Activated naive CD4-positive, alpha-beta T cell treated with Interleukin-2 at 50 U/mL for 16 hours (primary cell): ENCODE results near the gene ONECUT3.

ENCODE experiments used
- DNase-seq: peaks from one replicate; pipeline ENCODE4 v3.0.0-alpha.2; 2020

ONECUT3 gene

GRCh38 chr19:1817553-1818179, 64.4 kb downstream of the ONECUT3 start:
- no peak for DNase-seq

- DNase-seq = no peak
Observed at GRCh38 chr19:1818549-1819195, 65.4 kb downstream of the ONECUT3 start.

GRCh38 chr19:1819341-1820255, 66.3 kb downstream of the ONECUT3 start:
- no peak for DNase-seq

- DNase-seq = no peak
Observed at GRCh38 chr19:1822210-1822609, 68.9 kb downstream of the ONECUT3 start.

- DNase-seq = no peak
Observed at GRCh38 chr19:1823020-1823419, 69.7 kb downstream of the ONECUT3 start.

- no peak for DNase-seq
Observed at GRCh38 chr19:1823539-1824251, 70.4 kb downstream of the ONECUT3 start.

DNA sequence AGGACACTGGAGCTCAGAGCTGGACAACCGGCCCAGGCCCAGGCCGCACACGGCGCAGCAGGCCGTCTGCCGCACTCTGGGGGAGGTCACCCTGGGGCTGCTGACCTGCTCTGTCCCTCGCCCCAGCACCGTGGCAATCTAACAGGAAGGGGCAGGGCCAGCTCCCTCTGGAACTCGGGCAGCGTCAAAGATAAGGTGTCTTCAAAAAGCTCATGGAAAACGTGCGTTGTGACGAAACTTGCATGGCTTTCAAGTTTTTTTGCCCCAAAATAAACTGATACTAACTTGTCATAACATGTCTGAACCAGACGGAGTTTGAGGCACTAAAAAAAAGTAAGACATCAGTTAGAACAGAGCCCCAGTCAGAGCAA, 70.9 kb downstream of the ONECUT3 start:
- no peak for DNase-seq

DNA sequence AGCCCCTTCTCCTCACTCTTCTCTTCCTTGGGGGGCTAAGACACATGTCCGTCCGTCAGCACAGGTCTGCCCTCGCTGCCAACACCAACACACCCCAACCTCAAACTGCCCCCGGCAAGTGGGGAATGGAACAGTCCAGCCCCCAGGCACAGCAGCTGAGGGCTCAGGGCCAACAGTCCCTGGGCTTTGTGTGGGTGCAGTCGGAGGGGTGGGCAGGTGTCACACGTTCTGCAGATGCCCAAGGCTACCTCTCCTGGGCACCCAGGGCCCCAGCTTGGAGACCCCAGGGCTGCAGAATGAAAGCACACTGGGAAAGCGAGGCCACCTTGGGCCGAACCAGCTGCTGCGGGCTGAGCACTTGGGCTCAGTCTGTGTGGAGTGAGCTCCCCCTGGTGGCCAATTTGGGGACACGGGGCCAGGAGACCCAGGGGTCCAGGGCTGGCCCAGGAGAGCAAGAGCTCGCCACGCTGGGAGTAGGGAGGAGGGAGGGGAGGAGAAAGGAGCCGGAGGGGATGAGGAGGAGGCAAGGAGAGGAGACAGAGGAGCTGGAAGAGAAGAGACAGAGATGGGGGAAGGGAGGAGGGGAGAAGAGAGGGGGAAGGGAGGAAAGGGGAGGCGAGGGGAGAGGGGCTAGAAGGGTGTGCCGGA, 72.7 kb downstream of the ONECUT3 start:
- DNase-seq = peak; percentile 80

GRCh38 chr19:1826557-1827521, 73.5 kb downstream of the ONECUT3 start:
- DNase-seq = no peak

- DNase-seq = no peak
Observed at GRCh38 chr19:1827566-1828278, 74.4 kb downstream of the ONECUT3 start.

DNA sequence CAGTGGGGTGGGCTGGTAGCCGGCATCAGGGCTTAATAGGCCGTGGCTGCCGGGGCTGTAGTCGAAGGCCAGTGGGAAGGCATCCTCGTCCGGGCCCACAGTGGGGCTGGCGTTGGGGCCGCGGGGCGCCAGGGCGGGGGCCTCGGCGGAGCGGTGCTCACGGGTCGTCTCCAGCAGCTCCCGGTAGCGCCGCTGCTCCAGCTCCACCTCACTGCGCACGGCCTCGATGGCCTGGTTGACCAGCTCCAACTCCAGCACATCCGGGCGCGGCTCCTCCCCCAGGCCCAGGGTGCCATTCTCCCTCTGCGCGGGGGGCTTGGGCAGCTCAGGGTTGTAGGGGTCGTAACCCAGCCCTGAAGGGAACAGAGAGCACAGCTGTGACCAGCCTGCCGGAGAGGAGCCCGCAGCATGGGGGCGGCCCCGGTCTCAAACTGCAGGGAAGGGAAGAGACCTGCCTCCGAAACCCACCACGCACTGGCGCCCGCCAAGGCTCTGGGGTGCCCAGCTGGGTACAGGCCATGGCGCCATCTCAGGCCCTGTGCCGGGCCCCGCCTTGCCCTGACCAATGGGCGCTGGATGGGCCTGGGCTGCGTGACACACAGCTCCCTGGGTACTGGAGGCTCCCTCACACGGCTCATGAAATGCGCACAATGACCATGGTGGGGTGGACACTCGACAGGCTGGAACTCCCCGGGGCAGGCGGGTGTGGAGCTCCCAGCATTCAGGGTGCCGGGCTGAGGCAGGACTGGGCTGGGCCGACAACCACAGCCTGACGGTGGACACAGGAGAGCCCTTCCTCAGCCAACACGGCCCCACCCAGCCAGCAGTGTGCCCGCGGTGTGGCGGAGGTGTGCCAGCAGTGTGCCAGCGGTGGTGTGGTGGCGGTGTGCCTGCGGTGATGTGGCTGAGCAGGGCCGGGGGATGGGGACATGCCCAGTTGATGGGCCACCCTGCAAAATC, 75.3 kb downstream of the ONECUT3 start:
- DNase-seq = no peak

- DNase-seq = no peak
Observed at GRCh38 chr19:1829958-1830357, 76.7 kb downstream of the ONECUT3 start.

DNA sequence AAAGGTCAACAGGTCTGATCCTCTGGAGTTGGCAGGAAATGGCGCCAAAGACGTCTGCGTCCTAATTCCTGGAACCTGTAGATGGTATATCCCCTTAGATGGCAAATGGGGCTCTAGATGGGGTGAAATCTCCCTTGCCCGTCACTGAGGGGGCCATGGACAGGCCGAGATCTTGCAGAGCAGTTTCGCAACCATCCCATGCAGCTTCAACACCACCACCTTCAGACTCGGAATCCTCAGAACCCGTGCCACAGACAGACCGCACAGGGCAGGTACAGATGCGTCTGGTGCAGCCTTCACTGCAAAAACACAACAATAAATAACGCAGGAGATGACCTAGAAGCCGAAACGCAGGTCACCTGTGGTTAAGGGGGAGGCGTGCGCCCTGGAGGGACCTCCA, 77.3 kb downstream of the ONECUT3 start:
- no peak for DNase-seq
